Measurements from ENCODE around the gene ZNF581.

Gene ZNF581

GRCh38 chr19:55609326-55609725 lies 34.1 kb upstream of the ZNF581 start:
- peaks cover 20% of the 10 kb centered on the region for H3K4me1 ChIP-seq
- H3K9ac ChIP-seq: no peak overlapping the region
- no peaks in the 10 kb centered on the region for H3K9me3 ChIP-seq
- H3K27me3 ChIP-seq: no peaks in the 10 kb centered on the region
- no peak overlapping the region for H3K27ac ChIP-seq
- H3K36me3 ChIP-seq: peaks cover 71% of the 10 kb centered on the region
- H3K4me3 ChIP-seq: no peak overlapping the region
- H4K20me1 ChIP-seq: peaks cover 64% of the 10 kb centered on the region
- no peak for TF ChIP-seq Cebpa-rat (IDR thresholded peaks at IDR 0.05)
- no peak overlapping the region for H3K4me2 ChIP-seq

- H3K36me3 ChIP-seq: peaks cover 92% of the 10 kb centered on the region
- H3K4me3 ChIP-seq: no peak overlapping the region
- H3K27ac ChIP-seq: no peak overlapping the region
- no peaks in the 10 kb centered on the region for H3K27me3 ChIP-seq
- H3K9me3 ChIP-seq: no peaks in the 10 kb centered on the region
- TF ChIP-seq Cebpa-rat (IDR thresholded peaks at IDR 0.05): no peak
- H3K9ac ChIP-seq: no peak overlapping the region
- H3K4me1 ChIP-seq: peaks cover 13% of the 10 kb centered on the region
- H3K4me2 ChIP-seq: no peak overlapping the region
- H4K20me1 ChIP-seq: peaks cover 77% of the 10 kb centered on the region
Measured at GRCh38 chr19:55611300-55611982, 32.0 kb upstream of the ZNF581 start.

DNA sequence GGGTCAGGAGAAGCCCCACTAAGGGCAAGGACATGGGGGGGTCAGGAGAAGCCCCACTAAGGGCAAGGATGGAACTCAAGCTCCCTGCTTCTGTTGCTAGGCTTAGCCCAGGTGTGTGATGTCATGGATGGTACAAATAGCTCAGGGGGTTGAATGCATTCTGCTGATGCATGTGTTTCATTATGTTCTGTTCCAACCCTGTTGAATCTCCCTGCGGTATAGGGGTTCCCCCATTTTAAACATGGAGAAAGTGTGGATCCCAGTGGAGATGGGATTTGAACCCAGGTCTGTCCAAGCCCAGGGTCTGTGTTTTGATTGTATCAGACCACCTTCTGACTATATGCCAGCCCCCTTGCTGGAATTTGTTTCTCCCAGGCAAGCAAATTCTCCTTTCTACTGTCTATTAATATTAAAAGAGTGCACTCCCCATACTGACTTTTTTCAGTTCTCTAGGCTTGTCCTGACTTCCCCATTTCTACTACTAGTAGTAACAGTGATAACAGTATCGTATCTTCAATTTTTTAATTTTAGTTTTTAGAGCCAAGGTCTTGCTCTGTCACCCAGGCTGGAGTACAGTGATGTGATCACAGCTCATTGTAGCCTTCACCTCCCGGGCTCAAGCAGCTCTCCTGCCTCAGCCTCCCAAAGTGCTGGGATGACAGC lies 31.3 kb upstream of the ZNF581 start:
- peaks cover 78% of the 10 kb centered on the region for H4K20me1 ChIP-seq
- TF ChIP-seq Cebpa-rat (IDR thresholded peaks at IDR 0.05): no peak
- H3K4me2 ChIP-seq: no peak overlapping the region
- no peak overlapping the region for H3K9ac ChIP-seq
- no peak overlapping the region for H3K27ac ChIP-seq
- no peaks in the 10 kb centered on the region for H3K27me3 ChIP-seq
- no peak overlapping the region for H3K4me3 ChIP-seq
- peaks cover 7% of the 10 kb centered on the region for H3K4me1 ChIP-seq
- peaks cover 93% of the 10 kb centered on the region for H3K36me3 ChIP-seq
- no peaks in the 10 kb centered on the region for H3K9me3 ChIP-seq

DNA sequence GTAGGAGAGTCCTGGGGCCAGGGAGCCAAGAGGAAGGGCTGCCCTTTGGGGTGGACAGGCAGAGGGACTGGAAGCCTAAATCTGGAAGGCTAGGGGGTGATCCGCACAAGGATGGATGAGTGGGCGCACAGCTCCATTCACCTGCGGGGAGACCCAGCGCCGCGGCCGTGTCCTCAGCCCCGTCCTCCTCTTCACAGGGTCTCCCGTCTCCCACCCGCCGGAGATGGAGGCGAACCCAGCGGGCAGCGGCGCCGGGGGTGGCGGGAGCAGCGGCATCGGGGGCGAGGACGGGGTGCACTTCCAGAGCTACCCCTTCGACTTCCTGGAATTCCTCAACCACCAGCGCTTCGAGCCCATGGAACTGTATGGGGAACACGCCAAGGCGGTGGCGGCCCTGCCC lies 30.1 kb upstream of the ZNF581 start:
- Histone ChIP-seq H3K4me1 (no peaks in the 10 kb centered on the region), H3K36me3 (peaks cover 94% of the 10 kb centered on the region)
- no peak for TF ChIP-seq Cebpa-rat (IDR thresholded peaks at IDR 0.05)

DNA sequence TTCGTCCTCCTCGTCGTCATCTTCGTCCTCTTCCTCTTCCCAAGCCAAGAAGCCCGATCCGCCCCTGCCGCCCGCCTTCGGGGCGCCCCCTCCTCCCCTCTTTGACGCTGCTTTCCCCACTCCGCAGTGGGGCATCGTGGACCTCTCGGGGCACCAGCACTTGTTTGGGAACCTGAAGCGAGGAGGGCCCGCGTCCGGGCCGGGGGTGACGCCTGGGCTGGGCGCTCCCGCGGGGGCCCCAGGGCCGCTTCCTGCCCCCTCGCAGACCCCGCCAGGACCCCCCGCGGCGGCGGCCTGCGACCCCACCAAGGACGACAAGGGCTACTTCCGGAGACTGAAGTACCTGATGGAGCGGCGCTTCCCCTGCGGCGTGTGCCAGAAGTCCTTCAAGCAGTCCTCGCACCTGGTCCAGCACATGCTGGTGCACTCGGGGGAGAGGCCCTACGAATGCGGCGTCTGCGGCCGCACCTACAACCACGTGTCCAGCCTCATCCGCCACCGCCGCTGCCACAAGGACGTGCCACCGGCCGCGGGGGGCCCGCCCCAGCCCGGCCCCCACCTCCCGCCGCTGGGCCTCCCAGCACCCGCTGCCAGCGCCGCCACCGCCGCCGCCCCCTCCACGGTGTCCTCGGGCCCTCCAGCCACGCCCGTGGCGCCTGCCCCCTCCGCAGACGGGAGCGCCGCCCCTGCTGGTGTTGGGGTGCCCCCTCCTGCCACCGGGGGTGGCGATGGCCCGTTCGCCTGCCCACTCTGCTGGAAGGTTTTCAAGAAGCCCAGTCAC lies 29.3 kb upstream of the ZNF581 start:
- no peak for TF ChIP-seq Cebpa-rat (IDR thresholded peaks at IDR 0.05)
- Histone ChIP-seq H3K4me2 (no peak overlapping the region), H3K4me1 (no peaks in the 10 kb centered on the region), H3K4me3 (no peak overlapping the region), H3K36me3 (peaks cover 91% of the 10 kb centered on the region), H3K27me3 (no peaks in the 10 kb centered on the region), H3K9me3 (no peaks in the 10 kb centered on the region), H3K27ac (no peak overlapping the region), H4K20me1 (peaks cover 59% of the 10 kb centered on the region), H3K9ac (no peak overlapping the region)

More for the DNA sequence above, 30.1 kb upstream of the ZNF581 start:
- Histone ChIP-seq H4K20me1 (peaks cover 66% of the 10 kb centered on the region), H3K27me3 (no peaks in the 10 kb centered on the region), H3K9ac (no peak overlapping the region), H3K4me2 (no peak overlapping the region), H3K27ac (no peak overlapping the region), H3K4me3 (no peak overlapping the region), H3K9me3 (no peaks in the 10 kb centered on the region)

DNA sequence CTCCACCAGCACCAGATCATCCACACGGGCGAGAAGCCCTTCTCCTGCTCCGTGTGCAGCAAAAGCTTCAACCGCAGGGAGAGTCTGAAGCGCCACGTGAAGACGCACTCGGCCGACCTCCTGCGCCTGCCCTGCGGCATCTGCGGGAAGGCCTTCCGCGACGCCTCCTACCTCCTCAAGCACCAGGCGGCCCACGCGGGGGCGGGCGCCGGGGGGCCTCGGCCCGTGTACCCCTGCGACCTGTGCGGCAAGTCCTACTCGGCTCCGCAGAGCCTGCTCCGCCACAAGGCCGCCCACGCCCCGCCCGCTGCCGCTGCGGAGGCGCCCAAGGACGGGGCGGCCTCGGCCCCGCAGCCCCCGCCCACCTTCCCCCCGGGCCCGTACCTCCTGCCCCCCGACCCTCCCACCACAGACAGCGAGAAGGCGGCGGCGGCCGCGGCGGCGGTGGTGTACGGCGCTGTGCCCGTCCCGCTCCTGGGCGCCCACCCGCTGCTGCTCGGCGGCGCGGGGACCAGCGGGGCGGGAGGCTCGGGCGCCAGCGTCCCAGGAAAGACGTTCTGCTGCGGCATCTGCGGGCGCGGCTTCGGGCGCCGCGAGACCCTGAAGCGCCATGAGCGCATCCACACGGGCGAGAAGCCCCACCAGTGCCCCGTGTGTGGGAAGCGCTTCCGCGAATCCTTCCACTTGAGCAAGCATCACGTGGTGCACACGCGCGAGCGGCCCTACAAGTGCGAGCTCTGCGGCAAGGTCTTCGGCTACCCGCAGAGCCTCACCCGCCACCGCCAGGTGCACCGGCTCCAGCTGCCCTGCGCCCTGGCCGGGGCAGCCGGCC lies 28.5 kb upstream of the ZNF581 start:
- no peaks in the 10 kb centered on the region for H3K9me3 ChIP-seq
- H3K27ac ChIP-seq: no peak overlapping the region
- H3K4me2 ChIP-seq: no peak overlapping the region
- peaks cover 51% of the 10 kb centered on the region for H4K20me1 ChIP-seq
- no peak for TF ChIP-seq Cebpa-rat (IDR thresholded peaks at IDR 0.05)
- H3K4me3 ChIP-seq: no peak overlapping the region
- peaks cover 87% of the 10 kb centered on the region for H3K36me3 ChIP-seq
- H3K4me1 ChIP-seq: no peaks in the 10 kb centered on the region
- H3K27me3 ChIP-seq: no peaks in the 10 kb centered on the region
- H3K9ac ChIP-seq: no peak overlapping the region

- Histone ChIP-seq H4K20me1 (peaks cover 43% of the 10 kb centered on the region), H3K27me3 (no peaks in the 10 kb centered on the region)
Measured at GRCh38 chr19:55615543-55616394, 27.7 kb upstream of the ZNF581 start.

GRCh38 chr19:55616395-55616875 lies 27.0 kb upstream of the ZNF581 start:
- Histone ChIP-seq H4K20me1 (peaks cover 36% of the 10 kb centered on the region), H3K4me2 (no peak overlapping the region), H3K9ac (no peak overlapping the region), H3K27me3 (no peaks in the 10 kb centered on the region), H3K4me3 (no peak overlapping the region), H3K9me3 (no peaks in the 10 kb centered on the region), H3K27ac (no peak overlapping the region), H3K4me1 (peaks cover 9% of the 10 kb centered on the region), H3K36me3 (peaks cover 89% of the 10 kb centered on the region)
- no peak for TF ChIP-seq Cebpa-rat (IDR thresholded peaks at IDR 0.05)

More at GRCh38 chr19:55615543-55616394, 27.7 kb upstream of the ZNF581 start:
- no peaks in the 10 kb centered on the region for H3K9me3 ChIP-seq
- no peak overlapping the region for H3K4me2 ChIP-seq
- H3K36me3 ChIP-seq: peaks cover 87% of the 10 kb centered on the region
- no peak overlapping the region for H3K27ac ChIP-seq
- no peak overlapping the region for H3K4me3 ChIP-seq
- peaks cover 8% of the 10 kb centered on the region for H3K4me1 ChIP-seq
- H3K9ac ChIP-seq: no peak overlapping the region
- TF ChIP-seq Cebpa-rat (IDR thresholded peaks at IDR 0.05): no peak

Measured in BLaER1 (cell line).